ENCODE data around the gene CMIP.

- no peak for TF ChIP-seq CTCF (IDR thresholded peaks at IDR 0.05)
- no peak for TF ChIP-seq POLR2A (IDR thresholded peaks at IDR 0.05)
- no peak for TF ChIP-seq EP300 (IDR thresholded peaks at IDR 0.05; ENCODE audit: low read depth)
Measured at GRCh38 chr16:81703177-81704155, 258.9 kb downstream of the CMIP start.

Measured in transverse colon (tissue), 3 donors.